K562 (cell line): ENCODE results near the gene NPR2. TPM values are rescaled to one million over a fixed set of nuclear protein-coding genes. Genes with fewer than 3 reads are reported as not detected.

Experiments
- ATAC-seq: fragments of 200-7000 bp; cut with Tn5 transposase; 3 replicates; pipeline ENCODE4 v1.9.1; 2020; ENCODE audit warnings: moderate library complexity
- BruUV-seq: library from RNA; stranded (reverse); fragments of 400-500 nt; replicated peaks from 2 replicates; lab custom pipeline; 2021; lab: Mats Ljungman, UMichigan
- CTCF ChIA-PET: fragments of 300-600 bp; formaldehyde crosslinking; extraction: SDS; loops from one replicate; lab custom pipeline; 2021; ENCODE audit warnings: low intra/inter-chr PET ratio; lab: Yijun Ruan, JAX
- POLR2A ChIA-PET: fragments of 300-600, 350-650 bp; sonication (Branson Sonifier 250); formaldehyde crosslinking; extraction: SDS; loops from one replicate; lab custom pipeline; 2021; ENCODE audit warnings: antibody characterized with exemption, inconsistent platforms; lab: Yijun Ruan, JAX
- DNase-seq, 4 experiments: peaks; one replicate each; pipeline versions ENCODE4 v3.0.0 to v3.0.0-alpha.2; 2011 to 2018; ENCODE audit warnings: low spot score in 3 of 4, mixed read lengths in 3 of 4; ENCODE audit errors: extremely low read depth in 1 of 4
- FAIRE-seq: peaks from 2 replicates; lab custom pipeline; 2011; peaks lifted over from hg19 to GRCh38; lab: Jason Lieb, UNC
- H2AFZ ChIP-seq: 2 replicates; pipeline ENCODE4 v1.6.0; 2011; ENCODE audit warnings: low read depth, low read length, control low read depth, inconsistent platforms
- H3K27ac ChIP-seq: fragments of 200-600 bp; 3 replicates; pipeline ENCODE4 v1.8.0; 2011; ENCODE audit warnings: low read depth, mild to moderate bottlenecking, control low read depth, inconsistent platforms, low read length, moderate library complexity, mixed read lengths; ENCODE audit errors: extremely low read depth
- H3K27me3 ChIP-seq, 2 experiments: fragments of 300-600 bp in 1 of 2; 2 replicates in 1 of 2; 3 replicates in 1 of 2; pipeline versions ENCODE4 v1.6.0 to v1.8.0; 2011; ENCODE audit warnings: inconsistent platforms in 2 of 2, low read length in 2 of 2, mild to moderate bottlenecking in 1 of 2, mixed read lengths in 1 of 2, moderate library complexity in 1 of 2; ENCODE audit not compliant: control insufficient read depth in 2 of 2, insufficient read depth in 2 of 2
- H3K36me3 ChIP-seq: fragments of 300-600 bp; 3 replicates; pipeline ENCODE4 v1.8.0; 2011; ENCODE audit warnings: mild to moderate bottlenecking, low read length, inconsistent platforms; ENCODE audit not compliant: control insufficient read depth, insufficient read depth
- H3K4me1 ChIP-seq, 2 experiments: fragments of 200-600 bp in 1 of 2; replicated peaks in 1 of 2; 2 replicates in 1 of 2; 3 replicates in 1 of 2; pipeline versions ENCODE4 v1.5.1 to v1.8.0; 2011; ENCODE audit warnings: inconsistent platforms in 2 of 2, low read length in 2 of 2, mild to moderate bottlenecking in 1 of 2, mixed read lengths in 1 of 2, moderate library complexity in 1 of 2; ENCODE audit not compliant: control insufficient read depth in 2 of 2, insufficient read depth in 2 of 2
- H3K4me2 ChIP-seq: 2 replicates; pipeline ENCODE4 v1.6.1; 2011; ENCODE audit warnings: low read length, control low read depth, inconsistent platforms, mixed read lengths; ENCODE audit not compliant: insufficient read depth
- H3K4me3 ChIP-seq: fragments of 200-600 bp; sonication (generic), shearing (Covaris generic); 2 replicates; pipeline ENCODE4 v1.5.1; 2016; ENCODE audit warnings: control low read depth, inconsistent platforms
- H3K79me2 ChIP-seq: fragments of 200-600 bp; 3 replicates; pipeline ENCODE4 v1.8.0; 2011; ENCODE audit warnings: low read length, inconsistent platforms; ENCODE audit not compliant: control insufficient read depth, insufficient read depth
- H3K9ac ChIP-seq, 2 experiments: 2 replicates each; pipeline versions ENCODE4 v1.6.0 to v1.6.1; 2011; ENCODE audit warnings: low read depth in 2 of 2, low read length in 2 of 2, control low read depth in 1 of 2, inconsistent platforms in 1 of 2, mild to moderate bottlenecking in 1 of 2, mixed read lengths in 1 of 2; ENCODE audit not compliant: insufficient read depth in 1 of 2
- H3K9me1 ChIP-seq: one replicate; pipeline ENCODE4 v1.6.0; 2011; ENCODE audit warnings: inconsistent platforms, mild to moderate bottlenecking, low read length, moderate library complexity; ENCODE audit not compliant: control insufficient read depth, insufficient read depth
- H3K9me3 ChIP-seq: replicated peaks from 2 replicates; pipeline ENCODE4 v1.5.1; 2011; ENCODE audit warnings: low read depth, low read length, inconsistent platforms; ENCODE audit not compliant: control insufficient read depth, insufficient read depth
- H4K20me1 ChIP-seq: replicated peaks from 2 replicates; pipeline ENCODE4 v1.6.1; 2011; ENCODE audit warnings: low read length, inconsistent platforms, mixed read lengths; ENCODE audit not compliant: control insufficient read depth, insufficient read depth
- HDAC3 ChIP-seq: fragments of 450-650 bp; IDR thresholded peaks from 2 replicates; pipeline ENCODE4 v1.6.1; 2018; ENCODE audit warnings: borderline replicate concordance, mild to moderate bottlenecking, moderate library complexity; ENCODE audit not compliant: partially characterized antibody
- RAD21 ChIP-seq, 2 experiments: fragments of 250-450 bp in 1 of 2; fragments of 450-650 bp in 1 of 2; sonication (Bioruptor Pico) in 1 of 2; formaldehyde crosslinking in 1 of 2; IDR thresholded peaks in 1 of 2; conservative IDR thresholded peaks in 1 of 2; 2 replicates each; pipeline versions ENCODE4 v1.4.0 to v1.8.0; 2020 to 2022; ENCODE audit warnings: mild to moderate bottlenecking in 2 of 2, moderate library complexity in 1 of 2
- SMC3 ChIP-seq: conservative IDR thresholded peaks from 2 replicates; pipeline ENCODE4 v1.6.1; 2011; ENCODE audit warnings: low read depth, low read length, improper control_type of control experiment; ENCODE audit not compliant: insufficient read depth
- WGBS: fragments of 100-300 bp; shearing (Covaris generic); methylation state at CpG from one replicate; pipeline ENCODE4 v1.1.6; 2016; ENCODE audit warnings: low coverage, mixed read lengths; ENCODE audit not compliant: insufficient coverage; ENCODE audit errors: missing lambda C conversion rate; 5-methylcytosine and 5-hydroxymethylcytosine counted together
- in situ Hi-C: fragments of 300-500 bp; cut with MboI; formaldehyde crosslinking; loops from 4 replicates; pipeline ENCODE4 v1.15.0; 2018; ENCODE audit warnings: inconsistent platforms, mixed read lengths
- intact Hi-C: fragments of 100-400 bp; cut with micrococcal nuclease; formaldehyde crosslinking; loops from 2 replicates; pipeline ENCODE4 v1.14.2; 2022
- polyA plus RNA-seq, 8 experiments: library from polyadenylated mRNA; depleted of rRNA in 4 of 8; stranded (reverse) in 5 of 8; unstranded in 3 of 8; fragments of >200 nt; fragmentation: Nextera tagmentation in 2 of 8; fragmentation: Illumina TruSeq in 1 of 8; extraction: Ambion mirVana in 2 of 8; extraction: Trizol in 1 of 8; gene quantifications; 2 replicates each; pipeline versions ENCODE4 v1.2.1 to v1.2.3, GENCODE V29; 2011 to 2014; ENCODE audit warnings: inconsistent platforms in 1 of 8, missing spikeins in 1 of 8
- total RNA-seq, 7 experiments: library from RNA; depleted of rRNA in 6 of 7; stranded (reverse); fragments of >200 nt in 6 of 7; fragmentation: Illumina TruSeq in 2 of 7; extraction: Trizol in 2 of 7; gene quantifications; 2 replicates each; pipeline versions ENCODE4 v1.2.1 to v1.2.3, GENCODE V29; 2011 to 2021; ENCODE audit warnings: low replicate concordance in 1 of 7
- TF ChIP-seq, protein P1 (sequence below): sonication (generic); formaldehyde crosslinking; IDR thresholded peaks from 2 replicates; pipeline ENCODE4 v1.8.1; 2023; ENCODE audit warnings: mild to moderate bottlenecking, missing genetic modification reagents, moderate library complexity
- TF ChIP-seq, protein P2 (sequence below): fragments of 450-650 bp; formaldehyde crosslinking; IDR thresholded peaks from 2 replicates; pipeline ENCODE4 v1.4.0; 2020; ENCODE audit warnings: mild to moderate bottlenecking, moderate library complexity

The NPR2 gene
- total and polyA plus RNA-seq, 9 of the 15 experiments (the other 6 are each of a cell fraction or from before 2014, with no cell fraction given): 2.4 to 12.9 (median 6.0) TPM

GRCh38 chr9:35790025-35790384 lies 1.4 kb upstream of the NPR2 start (continued):
- TF ChIP-seq, protein P1, sequence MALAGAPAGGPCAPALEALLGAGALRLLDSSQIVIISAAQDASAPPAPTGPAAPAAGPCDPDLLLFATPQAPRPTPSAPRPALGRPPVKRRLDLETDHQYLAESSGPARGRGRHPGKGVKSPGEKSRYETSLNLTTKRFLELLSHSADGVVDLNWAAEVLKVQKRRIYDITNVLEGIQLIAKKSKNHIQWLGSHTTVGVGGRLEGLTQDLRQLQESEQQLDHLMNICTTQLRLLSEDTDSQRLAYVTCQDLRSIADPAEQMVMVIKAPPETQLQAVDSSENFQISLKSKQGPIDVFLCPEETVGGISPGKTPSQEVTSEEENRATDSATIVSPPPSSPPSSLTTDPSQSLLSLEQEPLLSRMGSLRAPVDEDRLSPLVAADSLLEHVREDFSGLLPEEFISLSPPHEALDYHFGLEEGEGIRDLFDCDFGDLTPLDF (CRISPR knock-in tag): no peak
- TF ChIP-seq HDAC3: no peak

- Histone ChIP-seq H3K4me1 (peaks cover 6% of the 10 kb centered on the region in 2 experiments; a peak in 4 of 5 replicates), H3K79me2 (no peaks in the 10 kb centered on the region), H3K36me3 (peaks cover 23% of the 10 kb centered on the region; the same call in 2 of the 3 replicates), H3K9me1 (no peaks in the 10 kb centered on the region), H3K4me2 (no peak overlapping the region), H3K9ac (no peak overlapping the region), H3K27me3 (no peaks in the 10 kb centered on the region), H2AFZ (no peak overlapping the region), H3K4me3 (no peak overlapping the region), H3K9me3 (no peaks in the 10 kb centered on the region), H3K27ac (no peak overlapping the region), H4K20me1 (no peaks in the 10 kb centered on the region)
- CTCF ChIA-PET: interaction anchor here (1.1 to 2.8 kb wide), 3 partner anchors 36 to 309 kb away, joined by 3 to 28 read pairs (median 13); no protein-coding TSS in a partner anchor
- intact Hi-C loops (loop anchor here (1.0 kb wide), 3 partner anchors 23 to 92 kb away; no protein-coding TSS in a partner anchor), in situ Hi-C loops (loop anchor here (10.0 kb wide), 1 partner anchor 94 kb away; no protein-coding TSS in a partner anchor)
- WGBS: 52% methylated on average over 19 of the region's 37 CpGs
- ATAC-seq (peak; percentile 97), DNase-seq (peak; percentile 70 to 74 (median 71)), FAIRE-seq (peak; percentile 92)
- POLR2A ChIA-PET: interaction anchor here (0.6 to 1.5 kb wide), 5 partner anchors 28 to 133 kb away, joined by 3 to 4 read pairs (median 3); no protein-coding TSS in a partner anchor
- no TSS peak for BruUV-seq
- TF ChIP-seq RAD21 (CRISPR knock-in tag; conservative IDR thresholded peaks at IDR 0.05 in 1 of 2, IDR thresholded peaks at IDR 0.05 in 1 of 2) (peak; percentile 48 to 76), SMC3 (peak; percentile 64)
- TF ChIP-seq, protein P2, sequence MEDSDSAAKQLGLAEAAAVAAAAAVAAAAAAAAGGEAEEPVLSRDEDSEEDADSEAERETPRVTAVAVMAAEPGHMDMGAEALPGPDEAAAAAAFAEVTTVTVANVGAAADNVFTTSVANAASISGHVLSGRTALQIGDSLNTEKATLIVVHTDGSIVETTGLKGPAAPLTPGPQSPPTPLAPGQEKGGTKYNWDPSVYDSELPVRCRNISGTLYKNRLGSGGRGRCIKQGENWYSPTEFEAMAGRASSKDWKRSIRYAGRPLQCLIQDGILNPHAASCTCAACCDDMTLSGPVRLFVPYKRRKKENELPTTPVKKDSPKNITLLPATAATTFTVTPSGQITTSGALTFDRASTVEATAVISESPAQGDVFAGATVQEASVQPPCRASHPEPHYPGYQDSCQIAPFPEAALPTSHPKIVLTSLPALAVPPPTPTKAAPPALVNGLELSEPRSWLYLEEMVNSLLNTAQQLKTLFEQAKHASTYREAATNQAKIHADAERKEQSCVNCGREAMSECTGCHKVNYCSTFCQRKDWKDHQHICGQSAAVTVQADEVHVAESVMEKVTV: peak; percentile 35; the same call in 1 of the 2 replicates
These were observed 750 bp upstream of the NPR2 start for GRCh38 chr9:35790385-35791296.
